PC-9 (cell line): Measurements from ENCODE around the gene KLRF1. TPM values are rescaled to one million over a fixed set of nuclear protein-coding genes. Genes with fewer than 3 reads are reported as not detected.

Source experiments
- BruUV-seq: library from RNA; stranded (reverse); fragments of 400-500 nt; replicated peaks from 2 replicates; lab custom pipeline; 2021; lab: Mats Ljungman, UMichigan
- CTCF ChIA-PET: fragments of 300-600 bp; sonication (Branson Sonifier 250); formaldehyde crosslinking; loops from one replicate; lab custom pipeline; 2022; ENCODE audit warnings: antibody characterized with exemption; lab: Charles Lee
- POLR2A ChIA-PET: fragments of 300-600 bp; sonication (Branson Sonifier 250); formaldehyde crosslinking; loops from one replicate; lab custom pipeline; 2022; ENCODE audit warnings: antibody characterized with exemption; ENCODE audit not compliant: unreplicated experiment; lab: Charles Lee
- DNase-seq, 2 experiments: peaks; one replicate each; pipeline versions ENCODE4 v3.0.0 to v3.0.0-alpha.2; 2015 to 2022; ENCODE audit warnings: mixed read lengths in 1 of 2
- H2AFZ ChIP-seq: fragments of 200-600 bp; sonication (generic); 2 replicates; pipeline ENCODE4 v1.8.1; 2017; ENCODE audit warnings: antibody characterized with exemption
- H3F3A ChIP-seq: fragments of 200-600 bp; sonication (generic); 2 replicates; pipeline ENCODE4 v1.8.1; 2017; ENCODE audit warnings: antibody characterized with exemption, mild to moderate bottlenecking, low read depth; ENCODE audit not compliant: insufficient read depth
- H3K27ac ChIP-seq: fragments of 200-600 bp; sonication (generic); 2 replicates; pipeline ENCODE4 v1.6.1; 2016; ENCODE audit warnings: mixed run types
- H3K27me3 ChIP-seq: fragments of 200-600 bp; sonication (generic); 2 replicates; pipeline ENCODE4 v1.6.1; 2016; ENCODE audit warnings: low read depth, mixed run types; ENCODE audit not compliant: insufficient read depth
- H3K36me3 ChIP-seq: fragments of 200-600 bp; sonication (generic); 2 replicates; pipeline ENCODE4 v1.6.1; 2016; ENCODE audit warnings: low read depth, mixed run types
- H3K4me1 ChIP-seq: fragments of 200-600 bp; sonication (generic); replicated peaks from 2 replicates; pipeline ENCODE4 v1.6.1; 2016; ENCODE audit warnings: mixed run types; ENCODE audit not compliant: insufficient read depth
- H3K4me2 ChIP-seq: fragments of 200-600 bp; sonication (generic); 2 replicates; pipeline ENCODE4 v1.6.1; 2017; ENCODE audit warnings: mixed run types
- H3K4me3 ChIP-seq: fragments of 200-600 bp; sonication (generic); 2 replicates; pipeline ENCODE4 v1.6.1; 2016; ENCODE audit warnings: mixed run types
- H3K79me2 ChIP-seq: fragments of 200-600 bp; sonication (generic); 2 replicates; pipeline ENCODE4 v1.6.1; 2017; ENCODE audit warnings: low read depth, mixed run types
- H3K9me2 ChIP-seq: fragments of 200-600 bp; sonication (generic); 2 replicates; pipeline ENCODE4 v1.8.1; 2017; ENCODE audit warnings: mild to moderate bottlenecking; ENCODE audit not compliant: insufficient read depth
- H3K9me3 ChIP-seq: fragments of 200-600 bp; sonication (generic); 2 replicates; pipeline ENCODE4 v1.8.1; 2016; ENCODE audit warnings: low read depth; ENCODE audit not compliant: insufficient read depth
- H4K20me1 ChIP-seq: fragments of 200-600 bp; sonication (generic); 2 replicates; pipeline ENCODE4 v1.8.1; 2017; ENCODE audit not compliant: insufficient read depth
- CTCF ChIP-seq: fragments of 200-600 bp; sonication (generic); conservative IDR thresholded peaks from 2 replicates; pipeline ENCODE4 v1.6.1; 2017; ENCODE audit warnings: mixed run types, antibody characterized with exemption, mild to moderate bottlenecking, moderate library complexity
- EZH2 ChIP-seq: fragments of 200-600 bp; sonication (generic); IDR thresholded peaks from 2 replicates; pipeline ENCODE4 v1.8.0; 2017; ENCODE audit warnings: antibody characterized with exemption, low read depth
- intact Hi-C: fragments of 100-400 bp; cut with micrococcal nuclease; formaldehyde crosslinking; loops from one replicate; pipeline ENCODE4 v1.10.0; 2022; ENCODE audit not compliant: unreplicated experiment
- total RNA-seq: library from RNA; stranded (reverse); gene quantifications from 2 replicates; pipeline ENCODE4 v1.2.3, GENCODE V29; 2021

KLRF1 gene
- total RNA-seq, 1 experiment from 2014 or later = not detected

GRCh38 chr12:9796346-9796745 is 30.9 kb upstream of the KLRF1 start:
- no peak for DNase-seq
- Histone ChIP-seq H4K20me1 (no peaks in the 10 kb centered on the region), H3F3A (peaks cover 17% of the 10 kb centered on the region), H3K27me3 (no peaks in the 10 kb centered on the region), H3K9me3 (no peaks in the 10 kb centered on the region), H3K4me1 (peaks cover 50% of the 10 kb centered on the region), H2AFZ (no peak overlapping the region), H3K9me2 (no peaks in the 10 kb centered on the region), H3K79me2 (no peaks in the 10 kb centered on the region), H3K27ac (no peak overlapping the region), H3K4me3 (no peak overlapping the region), H3K36me3 (no peaks in the 10 kb centered on the region), H3K4me2 (no peak overlapping the region)
- no TSS peak for BruUV-seq
- ChIA-PET POLR2A (no interaction called here), CTCF (interaction anchor here (0.6 to 3.2 kb wide), 2 partner anchors 46 to 68 kb away, joined by 3 to 52 read pairs; no protein-coding TSS in a partner anchor)
- TF ChIP-seq EZH2 = no peak
- TF ChIP-seq CTCF = no peak
- intact Hi-C loops = loop anchor here (5.0 kb wide), 1 partner anchor 734 kb away; no protein-coding TSS in a partner anchor

GRCh38 chr12:9796971-9797370 is 30.3 kb upstream of the KLRF1 start:
- CTCF ChIA-PET = interaction anchor here (0.7 to 3.2 kb wide), 3 partner anchors 17 to 158 kb away, joined by 3 to 52 read pairs (median 3); no protein-coding TSS in a partner anchor

More at GRCh38 chr12:9796971-9797370, 30.3 kb upstream of the KLRF1 start:
- no peaks in the 10 kb centered on the region for H4K20me1 ChIP-seq
- no peaks in the 10 kb centered on the region for H3K9me3 ChIP-seq
- POLR2A ChIA-PET = no interaction called here
- DNase-seq = peak in 1 of 2 experiments; percentile 6
- H3K4me3 ChIP-seq = no peak overlapping the region
- no peaks in the 10 kb centered on the region for H3K27me3 ChIP-seq
- no TSS peak for BruUV-seq
- no peaks in the 10 kb centered on the region for H3K36me3 ChIP-seq
- peaks cover 47% of the 10 kb centered on the region for H3K4me1 ChIP-seq
- no peaks in the 10 kb centered on the region for H3K9me2 ChIP-seq
- intact Hi-C loops = loop anchor here (5.0 kb wide), 1 partner anchor 735 kb away; no protein-coding TSS in a partner anchor
- H3K27ac ChIP-seq = no peak overlapping the region
- H3K79me2 ChIP-seq = no peaks in the 10 kb centered on the region
- no peak overlapping the region for H2AFZ ChIP-seq
- H3F3A ChIP-seq = peaks cover 17% of the 10 kb centered on the region
- TF ChIP-seq CTCF = no peak
- no peak overlapping the region for H3K4me2 ChIP-seq
